HL-60/S4 (cell line): Measurements from ENCODE around the gene ST3GAL5.
"Not testable (repeated sequence)": the region's sequence is repeated elsewhere in the genome, so short reads cannot be mapped to it uniquely, and the experiment has no call there.

Experiments
- in situ Hi-C: fragments of 300-500 bp; cut with MboI; formaldehyde crosslinking; loops from 2 replicates; pipeline ENCODE4 v1.14.3; 2022; ENCODE audit warnings: low sequenced_read_pairs

ST3GAL5 gene

GRCh38 chr2:85888684-85889626 is at the start of gene ST3GAL5:
Gene ST3GAL5, minus strand, starts transcription at chr2:85888990. Its CDS starts 85 bp downstream, at chr2:85888905.
- in situ Hi-C loops, result no loop called here

GRCh38 chr2:85938456-85938855 is 49.7 kb upstream of the ST3GAL5 start:
- in situ Hi-C loops, result no loop called here

- in situ Hi-C loops, result no loop called here
Measured at GRCh38 chr2:85937069-85937439, 48.3 kb upstream of the ST3GAL5 start.

GRCh38 chr2:85936421-85937068 is 47.8 kb upstream of the ST3GAL5 start:
- in situ Hi-C loops, result no loop called here

GRCh38 chr2:85935746-85936208 is 47.0 kb upstream of the ST3GAL5 start:
- in situ Hi-C loops, result no loop called here

- in situ Hi-C loops, result no loop called here
Measured at GRCh38 chr2:85935170-85935745, 46.5 kb upstream of the ST3GAL5 start.

- in situ Hi-C loops, result no loop called here
Measured at GRCh38 chr2:85933753-85934594, 45.2 kb upstream of the ST3GAL5 start.

GRCh38 chr2:85931151-85931550 is 42.4 kb upstream of the ST3GAL5 start:
- in situ Hi-C loops, result not testable (repeated sequence)

GRCh38 chr2:85930129-85931124 is 41.6 kb upstream of the ST3GAL5 start:
- in situ Hi-C loops, result no loop called here

- in situ Hi-C loops, result no loop called here
Measured at GRCh38 chr2:85929096-85930050, 40.6 kb upstream of the ST3GAL5 start.

- in situ Hi-C loops, result no loop called here
Measured at GRCh38 chr2:85926931-85927661, 38.3 kb upstream of the ST3GAL5 start.

- in situ Hi-C loops, result no loop called here
Measured at GRCh38 chr2:85926526-85926925, 37.7 kb upstream of the ST3GAL5 start.

GRCh38 chr2:85925216-85925671 is 36.5 kb upstream of the ST3GAL5 start:
- in situ Hi-C loops, result no loop called here

- in situ Hi-C loops, result no loop called here
Measured at GRCh38 chr2:85924522-85924921, 35.7 kb upstream of the ST3GAL5 start.

- in situ Hi-C loops, result no loop called here
Measured at GRCh38 chr2:85922199-85922598, 33.4 kb upstream of the ST3GAL5 start.

GRCh38 chr2:85921659-85922058 is 32.9 kb upstream of the ST3GAL5 start:
- in situ Hi-C loops, result no loop called here

GRCh38 chr2:85920810-85921545 is 32.2 kb upstream of the ST3GAL5 start:
- in situ Hi-C loops, result no loop called here
